COR-L47 (cell line): ENCODE results near the gene SNRPE.
"Not testable (repeated sequence)": the region's sequence is repeated elsewhere in the genome, so short reads cannot be mapped to it uniquely, and the experiment has no call there.

Experiments used
- DNase-seq: peaks from one replicate; lab custom pipeline; 2025; lab: John Stamatoyannopoulos, UW

The SNRPE gene

GRCh38 chr1:203861379-203862184, at the start of gene SNRPE:
Gene SNRPE, plus strand, starts transcription at chr1:203861599. Its CDS starts 61 bp downstream, at chr1:203861660.
- peak; percentile 97 for DNase-seq

GRCh38 chr1:203813581-203814341, 47.6 kb upstream of the SNRPE start:
- no peak for DNase-seq

GRCh38 chr1:203818399-203818798, 43.0 kb upstream of the SNRPE start:
- no peak for DNase-seq

GRCh38 chr1:203823306-203823705, 38.1 kb upstream of the SNRPE start:
- no peak for DNase-seq

GRCh38 chr1:203826175-203826574, 35.2 kb upstream of the SNRPE start:
- DNase-seq: no peak

- no peak for DNase-seq
These were observed 33.4 kb upstream of the SNRPE start for GRCh38 chr1:203828002-203828401.

- no peak for DNase-seq
These were observed 32.9 kb upstream of the SNRPE start for GRCh38 chr1:203828503-203828902.

- DNase-seq: not testable (repeated sequence)
These were observed 32.2 kb upstream of the SNRPE start for GRCh38 chr1:203829247-203829646.

GRCh38 chr1:203835476-203835875, 25.9 kb upstream of the SNRPE start:
- no peak for DNase-seq

GRCh38 chr1:203839081-203839480, 22.3 kb upstream of the SNRPE start:
- no peak for DNase-seq

GRCh38 chr1:203840208-203840808, 21.1 kb upstream of the SNRPE start:
- DNase-seq: no peak

GRCh38 chr1:203842559-203842876, 18.9 kb upstream of the SNRPE start:
- no peak for DNase-seq

GRCh38 chr1:203843435-203843834, 18.0 kb upstream of the SNRPE start:
- no peak for DNase-seq

GRCh38 chr1:203853112-203853511, 8.3 kb upstream of the SNRPE start:
- not testable (repeated sequence) for DNase-seq

GRCh38 chr1:203858055-203858454, 3.3 kb upstream of the SNRPE start:
- no peak for DNase-seq

GRCh38 chr1:203858975-203859374, 2.4 kb upstream of the SNRPE start:
- DNase-seq: no peak

- no peak for DNase-seq
These were observed 888 bp upstream of the SNRPE start for GRCh38 chr1:203860396-203861025.

- DNase-seq: no peak
These were observed 6.4 kb downstream of the SNRPE start for GRCh38 chr1:203867802-203868201.

- no peak for DNase-seq
These were observed 8.8 kb downstream of the SNRPE start for GRCh38 chr1:203870245-203870644.

- DNase-seq: peak; percentile 69
These were observed 9.9 kb downstream of the SNRPE start for GRCh38 chr1:203871114-203871880.

GRCh38 chr1:203873094-203873493, 11.7 kb downstream of the SNRPE start:
- no peak for DNase-seq

- DNase-seq: no peak
These were observed 17.0 kb downstream of the SNRPE start for GRCh38 chr1:203878422-203878821.
